Esophagus muscularis mucosa (tissue), 4 donors: ENCODE results near the gene PTPRT. TPM values are rescaled to one million over a fixed set of nuclear protein-coding genes. Genes with fewer than 3 reads are reported as not detected.

Experiments
- DNase-seq: peaks from one replicate; pipeline ENCODE4 v3.0.0-alpha.2; 2017; ENCODE audit errors: extremely low spot score
- H3K27ac ChIP-seq, 4 donors: fragments of 200-600 bp; sonication (generic); replicated peaks in 1 of 4; 1 replicate in 3 of 4; 2 replicates in 1 of 4; pipeline ENCODE4 v1.5.1; 2016 to 2019; ENCODE audit warnings: mild to moderate bottlenecking in 1 of 4
- H3K27me3 ChIP-seq, 4 donors: fragments of 200-600 bp; sonication (generic); one replicate each; pipeline versions ENCODE4 v1.5.1 to v1.6.0; 2016 to 2019
- H3K36me3 ChIP-seq, 4 donors: fragments of 200-600 bp; sonication (generic); one replicate each; pipeline ENCODE4 v1.5.1; 2016 to 2019
- H3K4me1 ChIP-seq, 4 donors: fragments of 200-600 bp; sonication (generic); one replicate each; pipeline ENCODE4 v1.5.1; 2016 to 2019
- H3K4me3 ChIP-seq, 4 donors: fragments of 200-600 bp; sonication (generic); 1 replicate in 2 of 4; 2 replicates in 2 of 4; pipeline ENCODE4 v1.5.1; 2016 to 2019; ENCODE audit warnings: mild to moderate bottlenecking in 4 of 4, moderate library complexity in 1 of 4
- H3K9me3 ChIP-seq, 4 donors: fragments of 200-600 bp; sonication (generic); 1 replicate in 3 of 4; 2 replicates in 1 of 4; pipeline ENCODE4 v1.5.1; 2016 to 2019
- CTCF ChIP-seq, 3 experiments: fragments of 200-600 bp in 2 of 3; fragments of 450-650 bp in 1 of 3; sonication (generic) in 2 of 3; IDR thresholded peaks; one replicate each; pipeline ENCODE4 v1.5.1; 2017 to 2019; ENCODE audit warnings: antibody characterized with exemption in 3 of 3, mild to moderate bottlenecking in 2 of 3, moderate library complexity in 1 of 3
- EP300 ChIP-seq: sonication (generic); formaldehyde crosslinking; IDR thresholded peaks from one replicate; pipeline ENCODE4 v1.6.1; 2017; ENCODE audit warnings: antibody characterized with exemption
- POLR2A ChIP-seq: fragments of 450-650 bp; IDR thresholded peaks from one replicate; pipeline ENCODE4 v1.6.1; 2017; ENCODE audit warnings: antibody characterized with exemption, moderate library complexity, mild to moderate bottlenecking, low read depth
- POLR2AphosphoS5 ChIP-seq, 2 donors: sonication (generic); formaldehyde crosslinking; IDR thresholded peaks; one replicate each; pipeline ENCODE4 v1.6.1; 2017; ENCODE audit warnings: antibody characterized with exemption in 2 of 2
- WGBS: methylation state at CpG from one replicate; pipeline ENCODE4 v1.1.5; 2018; 5-methylcytosine and 5-hydroxymethylcytosine counted together
- intact Hi-C: fragments of 100-400 bp; cut with DNase I; formaldehyde crosslinking; loops from one replicate; pipeline ENCODE4 v1.15.1; 2023
- total RNA-seq, 4 donors: library from RNA; depleted of rRNA; stranded (reverse); fragments of >200 nt; gene quantifications; one replicate each; pipeline versions ENCODE4 v1.1.0 to v1.2.1, GENCODE V29; 2016

PTPRT gene
- total RNA-seq, 4 donors from 2014 or later, result 0.06 to 0.39 TPM; not detected in 2

- intact Hi-C loops, result no loop called here
Measured at GRCh38 chr20:42639140-42639539, 550.6 kb downstream of the PTPRT start.

GRCh38 chr20:42635699-42636411, 553.9 kb downstream of the PTPRT start:
- no peak overlapping the region for H3K4me3 ChIP-seq

More at GRCh38 chr20:42639140-42639539, 550.6 kb downstream of the PTPRT start:
- no peak for DNase-seq
- H3K27me3 ChIP-seq, result no peaks in the 10 kb centered on the region
- no peak for TF ChIP-seq POLR2A
- TF ChIP-seq EP300, result no peak
- no peak for TF ChIP-seq POLR2AphosphoS5 (IDR thresholded peaks at IDR 0.05)
- no peak for TF ChIP-seq CTCF (IDR thresholded peaks at IDR 0.05)
- H3K9me3 ChIP-seq, result peaks cover 0 to 7% (median 2%) of the 10 kb centered on the region in 4 donors
- no peak overlapping the region for H3K4me3 ChIP-seq
- no peaks in the 10 kb centered on the region for H3K36me3 ChIP-seq
- no peaks in the 10 kb centered on the region for H3K4me1 ChIP-seq
- 73% methylated on average over 5 of the region's 5 CpGs for WGBS
- no peak overlapping the region for H3K27ac ChIP-seq

GRCh38 chr20:42634156-42634555, 555.5 kb downstream of the PTPRT start:
- H3K27me3 ChIP-seq, result no peaks in the 10 kb centered on the region
- TF ChIP-seq CTCF (IDR thresholded peaks at IDR 0.05) (no peak), POLR2A (no peak), EP300 (no peak), POLR2AphosphoS5 (IDR thresholded peaks at IDR 0.05) (no peak)
- DNase-seq, result no peak
- 87% methylated on average over 2 of the region's 2 CpGs for WGBS
- no peaks in the 10 kb centered on the region for H3K9me3 ChIP-seq
- no peak overlapping the region for H3K4me3 ChIP-seq
- no peaks in the 10 kb centered on the region for H3K4me1 ChIP-seq
- no peak overlapping the region for H3K27ac ChIP-seq
- H3K36me3 ChIP-seq, result no peaks in the 10 kb centered on the region
- intact Hi-C loops, result no loop called here

More at GRCh38 chr20:42635699-42636411, 553.9 kb downstream of the PTPRT start:
- WGBS, result 72% methylated on average over 6 of the region's 6 CpGs
- intact Hi-C loops, result no loop called here
- Histone ChIP-seq H3K4me1 (no peaks in the 10 kb centered on the region), H3K36me3 (no peaks in the 10 kb centered on the region), H3K9me3 (no peaks in the 10 kb centered on the region), H3K27me3 (no peaks in the 10 kb centered on the region), H3K27ac (no peak overlapping the region)
- DNase-seq, result no peak
- TF ChIP-seq POLR2A, result no peak

GRCh38 chr20:42628683-42629082, 561.0 kb downstream of the PTPRT start:
- no peak overlapping the region for H3K4me3 ChIP-seq
- peaks cover 0 to 1% (median 0%) of the 10 kb centered on the region in 4 donors for H3K27me3 ChIP-seq
- H3K9me3 ChIP-seq, result no peaks in the 10 kb centered on the region
- TF ChIP-seq EP300 (no peak), POLR2AphosphoS5 (IDR thresholded peaks at IDR 0.05) (no peak), POLR2A (no peak), CTCF (IDR thresholded peaks at IDR 0.05) (no peak)
- 66% methylated on average over 1 of the region's 1 CpG for WGBS
- H3K36me3 ChIP-seq, result no peaks in the 10 kb centered on the region
- intact Hi-C loops, result no loop called here
- no peak for DNase-seq
- H3K4me1 ChIP-seq, result no peaks in the 10 kb centered on the region
- no peak overlapping the region for H3K27ac ChIP-seq

- no peak for DNase-seq
- intact Hi-C loops, result no loop called here
- 45% methylated on average over 3 of the region's 3 CpGs for WGBS
- TF ChIP-seq CTCF (IDR thresholded peaks at IDR 0.05) (no peak), EP300 (no peak), POLR2A (no peak), POLR2AphosphoS5 (IDR thresholded peaks at IDR 0.05) (no peak)
- Histone ChIP-seq H3K27ac (no peak overlapping the region), H3K4me1 (no peaks in the 10 kb centered on the region), H3K9me3 (peaks cover 0 to 4% (median 0%) of the 10 kb centered on the region in 4 donors), H3K4me3 (no peak overlapping the region), H3K27me3 (peaks cover 0 to 14% (median 0%) of the 10 kb centered on the region in 4 donors), H3K36me3 (no peaks in the 10 kb centered on the region)
Measured at GRCh38 chr20:42613076-42613475, 576.6 kb downstream of the PTPRT start.
